Right lobe of liver (tissue), 4 donors: ENCODE data around the gene RTF2.

Source experiments
- CTCF ChIP-seq, 4 donors: fragments of 200-600 bp in 3 of 4; fragments of 450-650 bp in 1 of 4; IDR thresholded peaks; one replicate each; pipeline versions ENCODE4 v1.5.1 to v1.8.0; 2016 to 2022; ENCODE audit warnings: antibody characterized with exemption in 4 of 4, mild to moderate bottlenecking in 2 of 4
- POLR2A ChIP-seq: fragments of 450-650 bp; IDR thresholded peaks from one replicate; pipeline ENCODE4 v1.6.1; 2017; ENCODE audit warnings: antibody characterized with exemption, mild to moderate bottlenecking
- donor health status: DM: no; HTN: no; CAD: no.
- donor health status: DM: no; HTN: no; CAD: no.
- donor health status: DM: no; HTN: yes; CAD: no.

- TF ChIP-seq CTCF (IDR thresholded peaks at IDR 0.05) = no peak
- TF ChIP-seq POLR2A = no peak
These were observed 636 bp downstream of the RTF2 start for GRCh38 chr20:56469077-56469449.
